ENCODE data around the gene MRPS7. TPM values are rescaled to one million over a fixed set of nuclear protein-coding genes. Genes with fewer than 3 reads are reported as not detected.

The MRPS7 gene
- total RNA-seq, 1 donor from 2014 or later: 70.2 TPM

DNA sequence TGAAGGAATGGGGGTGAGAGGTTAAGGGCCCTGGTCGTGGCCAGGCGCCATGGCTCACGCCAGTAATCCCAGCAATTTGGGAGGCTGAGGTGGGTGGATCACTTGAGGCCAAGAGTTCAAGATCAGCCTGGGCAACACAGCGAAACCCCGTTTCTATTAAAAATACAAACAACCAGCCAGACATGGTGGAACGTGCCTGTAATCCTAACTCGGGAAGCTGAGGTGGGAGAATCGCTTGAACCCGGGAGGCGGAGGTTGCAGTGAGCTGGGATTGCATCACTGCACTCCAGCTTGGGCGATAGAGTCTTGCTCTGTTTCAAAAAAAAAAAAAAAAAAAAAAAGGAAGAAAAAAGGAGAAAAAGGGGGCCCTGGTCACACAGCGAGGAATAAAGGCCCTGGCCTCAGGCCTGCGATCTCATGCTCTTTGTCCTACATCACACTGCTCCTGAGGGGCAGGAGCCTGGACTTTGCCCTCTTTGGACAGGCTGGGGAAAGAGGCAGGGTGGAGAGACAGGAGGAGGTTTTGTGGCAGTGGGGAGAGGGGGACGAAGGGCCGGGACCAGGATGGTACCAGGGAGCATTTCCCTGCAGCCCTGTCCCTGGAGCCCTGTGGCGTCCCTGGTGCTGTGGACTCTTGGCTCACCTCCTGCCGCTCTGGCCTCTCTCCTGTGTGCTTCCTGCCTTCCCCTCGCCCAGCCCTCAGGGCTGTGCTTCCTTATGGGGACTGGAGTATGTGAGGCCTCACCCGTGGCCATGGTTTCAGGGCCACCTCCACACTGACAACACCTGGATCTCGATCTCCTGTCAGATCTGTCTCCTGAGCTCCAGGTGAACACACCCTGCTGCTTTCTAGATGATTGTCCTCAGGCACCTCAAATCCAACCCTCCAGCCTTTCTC lies 47.3 kb downstream of the MRPS7 start:
- DNase-seq (ENCODE audit: low read depth in 2 of 2): no peak

DNA sequence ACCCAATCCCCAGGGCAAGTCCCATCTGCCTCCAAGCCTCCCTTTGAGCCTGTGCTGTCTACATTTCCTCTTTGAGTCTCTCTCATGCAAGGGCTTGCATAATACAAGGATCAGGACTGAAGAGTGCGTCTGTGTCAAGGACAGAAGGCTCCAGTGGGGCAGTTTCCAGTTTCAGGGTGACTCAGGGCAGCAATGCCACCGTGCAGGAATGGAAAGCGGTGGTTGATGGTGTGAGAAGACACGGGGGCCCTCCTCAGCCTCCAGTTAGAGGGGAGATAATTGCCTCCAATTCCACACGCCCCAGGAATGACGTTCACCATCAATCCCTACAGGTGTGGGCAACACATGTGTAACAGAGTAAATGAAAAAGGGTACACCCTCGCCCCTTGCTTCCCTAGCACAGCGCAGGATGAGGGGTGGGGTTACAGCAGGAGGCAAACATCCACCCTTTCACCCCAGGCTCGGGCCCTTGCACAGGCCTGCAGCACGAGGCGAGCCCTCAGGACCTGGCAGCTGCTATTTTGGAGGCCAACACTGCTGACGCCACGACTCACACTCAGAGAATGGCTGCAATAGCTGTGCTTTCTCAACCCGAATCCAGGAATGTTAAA lies 52.4 kb downstream of the MRPS7 start:
- no peak for DNase-seq (ENCODE audit: low read depth in 2 of 2)

DNA sequence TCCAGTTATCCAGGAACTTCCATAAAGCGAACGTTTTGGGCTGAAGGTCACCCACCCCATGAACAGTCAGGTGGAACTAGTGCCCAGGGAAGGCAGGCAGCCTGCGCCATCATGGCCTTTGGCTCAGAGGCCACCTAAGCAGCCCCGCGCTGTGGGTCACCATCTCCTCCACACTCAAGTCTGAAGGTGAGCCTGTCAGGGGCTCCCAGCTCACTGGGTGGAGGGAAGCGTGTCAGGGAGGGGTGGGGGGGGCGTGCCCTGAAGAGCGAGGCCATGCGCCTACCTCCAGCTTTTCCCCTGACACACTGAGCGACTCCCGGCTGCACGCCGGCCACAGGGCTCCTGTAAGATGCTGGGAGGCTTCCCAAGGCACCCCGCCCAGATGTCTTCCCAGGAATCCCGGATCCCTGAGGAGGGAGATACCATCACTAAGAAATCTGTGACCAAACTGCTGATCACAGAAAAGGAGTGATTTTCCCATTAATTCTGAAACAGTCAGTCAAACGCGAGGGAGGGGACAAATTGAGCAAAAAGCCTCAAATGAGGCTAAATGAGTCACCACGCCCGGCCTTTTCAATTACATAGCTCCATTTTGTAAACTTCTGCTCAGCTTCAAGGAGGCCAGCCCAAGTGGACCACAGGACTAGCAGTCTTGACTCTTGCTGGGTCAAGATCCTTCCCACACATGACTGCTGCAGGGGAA lies 54.0 kb downstream of the MRPS7 start:
- DNase-seq (ENCODE audit: low read depth in 2 of 2): no peak

Other genes with a start within 250 kb of the MRPS7 start
- 16.2 and 28.0 TPM in 2 replicates for gene MRPL58, start 249.2 kb upstream of the MRPS7 start, total RNA-seq
- gene ATP5PD, start 214.9 kb upstream of the MRPS7 start, total RNA-seq: 138 and 188 TPM in 2 replicates
- gene KCTD2, start 214.7 kb upstream of the MRPS7 start, total RNA-seq: 9.1 and 14.9 TPM in 2 replicates
- gene SLC16A5, start 173.9 kb upstream of the MRPS7 start, total RNA-seq: 3.9 and 4.6 TPM in 2 replicates
- 3.9 and 6.2 TPM in 2 replicates for gene ARMC7, start 151.9 kb upstream of the MRPS7 start, total RNA-seq
- gene NT5C, start 130.1 kb upstream of the MRPS7 start, total RNA-seq: 42.4 and 46.0 TPM in 2 replicates
- 87.1 and 122 TPM in 2 replicates for gene JPT1, start 107.4 kb upstream of the MRPS7 start, total RNA-seq
- gene SUMO2, start 78.9 kb upstream of the MRPS7 start, total RNA-seq: 90.8 and 94.6 TPM in 2 replicates
- gene NUP85, start 56.2 kb upstream of the MRPS7 start, total RNA-seq: 39.4 and 39.7 TPM in 2 replicates
- 6.3 and 12.0 TPM in 2 replicates for gene GGA3, start 273 bp upstream of the MRPS7 start, total RNA-seq
- gene MIF4GD, start 9.4 kb downstream of the MRPS7 start, total RNA-seq: 10.4 and 10.9 TPM in 2 replicates
- gene SLC25A19, start 27.6 kb downstream of the MRPS7 start, total RNA-seq: 6.2 and 6.6 TPM in 2 replicates
- 69.3 and 81.2 TPM in 2 replicates for gene GRB2, start 143.8 kb downstream of the MRPS7 start, total RNA-seq
- gene TMEM94, start 194.8 kb downstream of the MRPS7 start, total RNA-seq: 17.2 and 27.2 TPM in 2 replicates